Common myeloid progenitor, CD34-positive (primary cell): ENCODE measurements around the gene PLCG1.

Experiments used
- CTCF ChIA-PET: fragments of 350-600 bp; sonication (Branson Sonifier 250); formaldehyde crosslinking; loops from one replicate; lab custom pipeline; 2021; ENCODE audit warnings: antibody characterized with exemption; lab: Charles Lee
- POLR2A ChIA-PET: fragments of 350-600 bp; sonication (Branson Sonifier 250); formaldehyde crosslinking; loops from one replicate; lab custom pipeline; 2021; ENCODE audit warnings: antibody characterized with exemption; lab: Charles Lee
- DNase-seq, 3 donors: peaks; one replicate each; pipeline versions ENCODE4 v3.0.0 to v3.0.0-alpha.2; 2013
- H3K27ac ChIP-seq, 2 experiments: 1 replicate in 1 of 2; 2 replicates in 1 of 2; pipeline ENCODE4 v1.7.0; 2013; ENCODE audit warnings: inconsistent platforms in 2 of 2, low read length in 2 of 2, mild to moderate bottlenecking in 2 of 2, low read depth in 1 of 2, moderate library complexity in 1 of 2; ENCODE audit not compliant: severe bottlenecking in 2 of 2, insufficient read depth in 1 of 2, poor library complexity in 1 of 2
- H3K27me3 ChIP-seq, 5 experiments: replicated peaks in 2 of 5; 1 replicate in 3 of 5; 2 replicates in 2 of 5; pipeline versions ENCODE4 v1.6.1 to v1.7.0; 2013; ENCODE audit warnings: low read length in 4 of 5, mild to moderate bottlenecking in 2 of 5, moderate library complexity in 2 of 5, inconsistent platforms in 1 of 5; ENCODE audit not compliant: insufficient read depth in 5 of 5, control insufficient read depth in 4 of 5
- H3K36me3 ChIP-seq, 4 experiments: 1 replicate in 2 of 4; 2 replicates in 2 of 4; pipeline versions ENCODE4 v1.6.1 to v1.7.0; 2013; ENCODE audit warnings: low read length in 3 of 4, control low read depth in 1 of 4, mild to moderate bottlenecking in 1 of 4; ENCODE audit not compliant: control insufficient read depth in 4 of 4, insufficient read depth in 4 of 4
- H3K4me1 ChIP-seq, 4 experiments: 1 replicate in 3 of 4; 2 replicates in 1 of 4; pipeline versions ENCODE4 v1.6.1 to v1.7.1; 2013; ENCODE audit warnings: low read length in 3 of 4, mild to moderate bottlenecking in 3 of 4, control low read depth in 1 of 4, inconsistent platforms in 1 of 4, moderate library complexity in 1 of 4; ENCODE audit not compliant: control insufficient read depth in 4 of 4, insufficient read depth in 4 of 4; ENCODE audit errors: control extremely low read depth in 1 of 4
- H3K4me3 ChIP-seq, 7 experiments: 1 replicate in 4 of 7; 2 replicates in 3 of 7; pipeline versions ENCODE4 v1.5.1 to v1.7.0; 2013; ENCODE audit warnings: mild to moderate bottlenecking in 7 of 7, low read length in 6 of 7, moderate library complexity in 6 of 7, inconsistent platforms in 2 of 7, low read depth in 2 of 7, control low read depth in 1 of 7; ENCODE audit not compliant: insufficient read depth in 4 of 7, control insufficient read depth in 1 of 7; ENCODE audit errors: extremely low read depth in 1 of 7
- H3K9me3 ChIP-seq, 5 experiments: 1 replicate in 4 of 5; 2 replicates in 1 of 5; pipeline versions ENCODE4 v1.6.1 to v1.7.1; 2013; ENCODE audit warnings: low read length in 4 of 5, mild to moderate bottlenecking in 2 of 5, inconsistent platforms in 1 of 5, low read depth in 1 of 5, moderate library complexity in 1 of 5; ENCODE audit not compliant: control insufficient read depth in 4 of 5, insufficient read depth in 2 of 5; ENCODE audit errors: control extremely low read depth in 1 of 5
- WGBS: methylation state at CpG from one replicate; pipeline ENCODE4 v1.1.5; 2013; ENCODE audit not compliant: insufficient coverage; 5-methylcytosine and 5-hydroxymethylcytosine counted together

The PLCG1 gene

DNA sequence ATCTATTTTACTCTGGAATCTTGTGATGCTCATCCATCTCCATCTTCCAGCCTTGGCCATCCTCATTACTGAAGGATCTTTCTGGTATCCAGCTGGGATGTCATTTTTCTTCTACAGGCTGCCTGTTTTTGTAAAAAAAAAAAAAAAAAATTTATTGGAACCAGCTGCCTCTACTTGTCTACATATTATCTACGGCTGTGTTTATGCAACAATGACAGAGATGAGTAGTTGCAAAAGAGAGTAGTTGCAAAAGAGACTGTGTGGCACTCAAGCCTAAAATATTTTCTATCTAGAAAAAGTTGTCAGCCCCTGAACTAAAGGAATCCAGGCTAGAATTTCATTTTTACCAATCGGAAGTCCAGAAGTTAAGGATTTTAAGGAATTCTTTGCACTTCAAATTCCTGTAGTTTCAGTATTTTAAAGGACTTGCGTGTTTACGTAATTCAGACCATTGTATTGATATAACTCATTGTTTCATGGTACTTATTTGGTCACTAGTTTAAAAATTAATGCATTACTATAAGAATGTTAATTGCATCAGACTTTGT is 38.6 kb upstream of the PLCG1 start:
- DNase-seq: no peak
- CTCF ChIA-PET: interaction anchor here (0.6 to 12.2 kb wide), 5 partner anchors 12 to 133 kb away, joined by 3 to 165 read pairs (median 5); no protein-coding TSS in a partner anchor

GRCh38 chr20:41100001-41100480 is 37.3 kb upstream of the PLCG1 start:
- CTCF ChIA-PET: interaction anchor here (1.2 to 12.2 kb wide), 4 partner anchors 12 to 134 kb away, joined by 3 to 165 read pairs (median 4); no protein-coding TSS in a partner anchor
- DNase-seq: no peak

More for the DNA sequence above, 38.6 kb upstream of the PLCG1 start:
- 100% methylated on average over 1 of the region's 4 CpGs for WGBS
- POLR2A ChIA-PET: interaction anchor here (0.6 kb wide), 1 partner anchor 1759 kb away, joined by 3 read pairs; no protein-coding TSS in a partner anchor
- Histone ChIP-seq H3K4me3 (no peak overlapping the region), H3K27ac (no peak overlapping the region), H3K36me3 (peaks cover 27 to 87% (median 63%) of the 10 kb centered on the region in 4 experiments), H3K27me3 (no peaks in the 10 kb centered on the region), H3K4me1 (no peaks in the 10 kb centered on the region), H3K9me3 (no peaks in the 10 kb centered on the region)

GRCh38 chr20:41101660-41102059 is 35.7 kb upstream of the PLCG1 start:
- peaks cover 27 to 82% (median 64%) of the 10 kb centered on the region in 4 experiments for H3K36me3 ChIP-seq
- ChIA-PET POLR2A (no interaction called here), CTCF (interaction anchor here (0.7 to 1.3 kb wide), 6 partner anchors 11 to 137 kb away, joined by 3 read pairs; no protein-coding TSS in a partner anchor)
- no peaks in the 10 kb centered on the region for H3K4me1 ChIP-seq
- no peak overlapping the region for H3K27ac ChIP-seq
- no peak overlapping the region for H3K4me3 ChIP-seq
- H3K9me3 ChIP-seq: no peaks in the 10 kb centered on the region
- no peaks in the 10 kb centered on the region for H3K27me3 ChIP-seq
- DNase-seq: no peak
- no CpG with 5 or more reads among the region's 2 CpGs for WGBS

More at GRCh38 chr20:41100001-41100480, 37.3 kb upstream of the PLCG1 start:
- 98% methylated on average over 7 of the region's 9 CpGs for WGBS
- no peak overlapping the region for H3K27ac ChIP-seq
- no peaks in the 10 kb centered on the region for H3K27me3 ChIP-seq
- H3K36me3 ChIP-seq: peaks cover 29 to 85% (median 68%) of the 10 kb centered on the region in 4 experiments
- no peaks in the 10 kb centered on the region for H3K9me3 ChIP-seq
- no peak overlapping the region for H3K4me3 ChIP-seq
- no peaks in the 10 kb centered on the region for H3K4me1 ChIP-seq
- POLR2A ChIA-PET: no interaction called here

- Histone ChIP-seq H3K27ac (no peak overlapping the region), H3K9me3 (no peaks in the 10 kb centered on the region), H3K4me3 (no peak overlapping the region), H3K36me3 (peaks cover 30 to 70% (median 50%) of the 10 kb centered on the region in 4 experiments), H3K4me1 (no peaks in the 10 kb centered on the region), H3K27me3 (no peaks in the 10 kb centered on the region)
- ChIA-PET POLR2A (no interaction called here), CTCF (interaction anchor here (1.5 kb wide), 1 partner anchor 13 kb away, joined by 4 read pairs; no protein-coding TSS in a partner anchor)
- WGBS: 100% methylated on average over 1 of the region's 1 CpG
- no peak for DNase-seq
Observed at GRCh38 chr20:41108531-41108930, 28.8 kb upstream of the PLCG1 start.

- ChIA-PET CTCF (interaction anchor here (1.2 kb wide), 1 partner anchor 147 kb away, joined by 3 read pairs; no protein-coding TSS in a partner anchor), POLR2A (no interaction called here)
- no peak overlapping the region for H3K4me3 ChIP-seq
- H3K36me3 ChIP-seq: peaks cover 33 to 70% (median 51%) of the 10 kb centered on the region in 4 experiments
- H3K27ac ChIP-seq: no peak overlapping the region
- no peaks in the 10 kb centered on the region for H3K4me1 ChIP-seq
- no peaks in the 10 kb centered on the region for H3K9me3 ChIP-seq
- no peaks in the 10 kb centered on the region for H3K27me3 ChIP-seq
- 97% methylated on average over 8 of the region's 11 CpGs for WGBS
- DNase-seq: no peak
Observed at GRCh38 chr20:41110012-41110411, 27.3 kb upstream of the PLCG1 start.

DNA sequence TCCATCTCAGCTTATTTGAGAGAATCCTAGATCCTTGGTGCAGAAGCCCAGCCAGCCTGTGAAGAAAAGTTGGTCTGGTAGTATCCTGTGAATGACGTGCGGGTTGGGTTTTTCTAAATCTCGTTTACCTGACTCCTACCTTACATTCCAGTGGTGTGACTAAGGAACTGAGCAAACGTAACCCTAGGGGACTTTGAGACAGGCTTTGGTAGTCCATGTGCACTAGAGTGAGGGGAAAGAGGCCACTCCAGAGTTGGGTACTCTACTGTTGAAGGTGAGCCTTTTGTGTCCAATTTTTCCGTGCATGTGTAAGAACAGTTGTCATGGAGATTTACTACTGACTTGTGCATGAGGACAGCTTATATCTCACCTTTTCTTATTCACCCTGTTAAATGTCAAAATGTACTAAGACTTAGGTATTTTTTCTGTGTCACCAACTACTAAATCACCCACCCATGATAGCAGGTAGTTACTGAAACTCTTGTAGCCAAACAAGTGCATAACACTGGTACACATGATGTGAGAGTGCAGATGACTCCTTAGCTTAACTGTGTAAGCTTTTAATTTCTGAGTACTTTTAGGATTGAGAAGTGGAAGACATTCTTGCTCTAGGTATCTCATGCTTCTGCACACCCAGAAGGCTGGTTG is 26.3 kb upstream of the PLCG1 start:
- DNase-seq: no peak
- ChIA-PET CTCF (interaction anchor here (0.9 to 1.7 kb wide), 3 partner anchors 11 to 120 kb away, joined by 3 to 5 read pairs (median 3); no protein-coding TSS in a partner anchor), POLR2A (no interaction called here)
- Histone ChIP-seq H3K9me3 (no peaks in the 10 kb centered on the region), H3K36me3 (peaks cover 41 to 76% (median 58%) of the 10 kb centered on the region in 4 experiments), H3K4me1 (peaks cover 0 to 5% (median under 1%) of the 10 kb centered on the region in 4 experiments), H3K27me3 (no peaks in the 10 kb centered on the region), H3K27ac (no peak overlapping the region), H3K4me3 (no peak overlapping the region)
- 97% methylated on average over 3 of the region's 5 CpGs for WGBS
